CD14-positive monocyte (primary cell): Measurements from ENCODE around the gene GPER1. TPM values are rescaled to one million over a fixed set of nuclear protein-coding genes. Genes with fewer than 3 reads are reported as not detected.
A peak's percentile ranks its signal among the peaks of the same experiment; 100 is the strongest.

Experiments
- DNase-seq, 3 donors: peaks; one replicate each; pipeline ENCODE4 v3.0.0-alpha.2; 2011 to 2022
- H2AFZ ChIP-seq: 2 replicates; pipeline ENCODE4 v1.6.0; 2012; ENCODE audit warnings: mild to moderate bottlenecking, low read depth, low read length, inconsistent platforms; ENCODE audit not compliant: insufficient read depth, poor library complexity, severe bottlenecking
- H3K27ac ChIP-seq, 2 donors: 1 replicate in 1 of 2; 2 replicates in 1 of 2; pipeline ENCODE4 v1.5.1; 2012 to 2013; ENCODE audit warnings: low read length in 2 of 2, control low read depth in 1 of 2, inconsistent platforms in 1 of 2, low read depth in 1 of 2, mild to moderate bottlenecking in 1 of 2
- H3K27me3 ChIP-seq, 2 donors: one replicate each; pipeline versions ENCODE4 v1.6.0 to v1.6.1; 2011 to 2013; ENCODE audit warnings: low read length in 2 of 2; ENCODE audit not compliant: control insufficient read depth in 2 of 2, insufficient read depth in 2 of 2
- H3K36me3 ChIP-seq, 2 donors: replicated peaks in 1 of 2; 1 replicate in 1 of 2; 2 replicates in 1 of 2; pipeline versions ENCODE4 v1.5.1 to v1.6.1; 2012 to 2013; ENCODE audit warnings: low read length in 2 of 2, control low read depth in 1 of 2, inconsistent platforms in 1 of 2, mild to moderate bottlenecking in 1 of 2; ENCODE audit not compliant: insufficient read depth in 2 of 2, control insufficient read depth in 1 of 2
- H3K4me1 ChIP-seq, 2 donors: 1 replicate in 1 of 2; 2 replicates in 1 of 2; pipeline versions ENCODE4 v1.5.1 to v1.6.1; 2012 to 2013; ENCODE audit warnings: low read length in 2 of 2, control low read depth in 1 of 2, inconsistent platforms in 1 of 2, mild to moderate bottlenecking in 1 of 2, moderate library complexity in 1 of 2; ENCODE audit not compliant: insufficient read depth in 2 of 2, control insufficient read depth in 1 of 2
- H3K4me2 ChIP-seq: replicated peaks from 2 replicates; pipeline ENCODE3; 2012; ENCODE audit warnings: low read length, moderate library complexity, mild to moderate bottlenecking; ENCODE audit not compliant: poor library complexity, severe bottlenecking; ENCODE audit errors: extremely low read depth
- H3K4me3 ChIP-seq, 3 experiments: fragments of 200-600 bp in 1 of 3; sonication (generic) in 1 of 3; replicated peaks in 1 of 3; 1 replicate in 2 of 3; 2 replicates in 1 of 3; pipeline ENCODE4 v1.5.1; 2011 to 2013; ENCODE audit warnings: low read length in 3 of 3, mild to moderate bottlenecking in 3 of 3, control low read depth in 2 of 3, low read depth in 2 of 3, inconsistent platforms in 1 of 3, moderate library complexity in 1 of 3
- H3K79me2 ChIP-seq: 2 replicates; pipeline ENCODE4 v1.6.0; 2012; ENCODE audit warnings: mild to moderate bottlenecking, control low read depth, inconsistent platforms, low read length, moderate library complexity; ENCODE audit not compliant: insufficient read depth
- H3K9ac ChIP-seq: 2 replicates; pipeline ENCODE4 v1.6.0; 2017; ENCODE audit warnings: low read length, mild to moderate bottlenecking; ENCODE audit not compliant: insufficient read depth, poor library complexity, severe bottlenecking
- H3K9me3 ChIP-seq, 2 donors: replicated peaks in 1 of 2; 1 replicate in 1 of 2; 2 replicates in 1 of 2; pipeline versions ENCODE4 v1.5.1 to v1.6.1; 2012 to 2013; ENCODE audit warnings: low read length in 2 of 2, control low read depth in 1 of 2; ENCODE audit not compliant: control insufficient read depth in 1 of 2, insufficient read depth in 1 of 2
- H4K20me1 ChIP-seq: 2 replicates; pipeline ENCODE4 v1.6.0; 2012; ENCODE audit warnings: mild to moderate bottlenecking, low read length, control low read depth, moderate library complexity; ENCODE audit not compliant: insufficient read depth
- H3K27ac Mint-ChIP-seq, 7 donors: one replicate each; pipeline ENCODE4 v1.8.0; 2020; ENCODE audit warnings: mild to moderate bottlenecking in 7 of 7, mixed read lengths in 7 of 7, moderate library complexity in 6 of 7, inconsistent platforms in 2 of 7
- H3K27me3 Mint-ChIP-seq, 3 donors: one replicate each; pipeline ENCODE4 v1.8.0; 2021 to 2022; ENCODE audit warnings: low read depth in 3 of 3, mild to moderate bottlenecking in 3 of 3, mixed read lengths in 3 of 3, moderate library complexity in 3 of 3, inconsistent platforms in 1 of 3
- H3K36me3 Mint-ChIP-seq, 2 donors: one replicate each; pipeline ENCODE4 v1.8.0; 2020; ENCODE audit warnings: mixed read lengths in 2 of 2, inconsistent platforms in 1 of 2, mild to moderate bottlenecking in 1 of 2
- H3K4me1 Mint-ChIP-seq: one replicate; pipeline ENCODE4 v1.8.0; 2020; ENCODE audit warnings: mild to moderate bottlenecking, mixed read lengths
- H3K4me3 Mint-ChIP-seq, 2 donors: one replicate each; pipeline ENCODE4 v1.8.0; 2020; ENCODE audit warnings: mild to moderate bottlenecking in 2 of 2, mixed read lengths in 2 of 2, moderate library complexity in 1 of 2
- H3K9me3 Mint-ChIP-seq, 7 donors: one replicate each; pipeline ENCODE4 v1.8.0; 2020 to 2022; ENCODE audit warnings: mixed read lengths in 7 of 7, mild to moderate bottlenecking in 6 of 7, moderate library complexity in 6 of 7, inconsistent platforms in 2 of 7
- CTCF ChIP-seq: fragments of 200-600 bp; IDR thresholded peaks from one replicate; pipeline ENCODE4 v1.8.0; 2022; ENCODE audit warnings: antibody characterized with exemption, mild to moderate bottlenecking
- WGBS: methylation state at CpG from one replicate; pipeline ENCODE4 v1.1.5; 2013; ENCODE audit warnings: missing lambda C conversion rate; ENCODE audit not compliant: insufficient coverage; 5-methylcytosine and 5-hydroxymethylcytosine counted together
- intact Hi-C, 2 donors: fragments of 100-400 bp; cut with micrococcal nuclease; formaldehyde crosslinking; loops; one replicate each; pipeline versions ENCODE4 v1.15.0 to v1.15.1; 2023
- polyA plus RNA-seq, 3 donors: library from polyadenylated mRNA; depleted of rRNA in 1 of 3; unstranded in 2 of 3; stranded (reverse) in 1 of 3; fragments of 300-500 nt in 2 of 3; fragments of >200 nt in 1 of 3; fragmentation: Illumina TruSeq in 2 of 3; gene quantifications; 1 replicate in 2 of 3; 2 replicates in 1 of 3; pipeline ENCODE4 v1.2.3, GENCODE V29; 2012 to 2021

Gene GPER1
- polyA plus RNA-seq, 3 donors, result 0.35 to 10.0 (median 4.1) TPM

DNA sequence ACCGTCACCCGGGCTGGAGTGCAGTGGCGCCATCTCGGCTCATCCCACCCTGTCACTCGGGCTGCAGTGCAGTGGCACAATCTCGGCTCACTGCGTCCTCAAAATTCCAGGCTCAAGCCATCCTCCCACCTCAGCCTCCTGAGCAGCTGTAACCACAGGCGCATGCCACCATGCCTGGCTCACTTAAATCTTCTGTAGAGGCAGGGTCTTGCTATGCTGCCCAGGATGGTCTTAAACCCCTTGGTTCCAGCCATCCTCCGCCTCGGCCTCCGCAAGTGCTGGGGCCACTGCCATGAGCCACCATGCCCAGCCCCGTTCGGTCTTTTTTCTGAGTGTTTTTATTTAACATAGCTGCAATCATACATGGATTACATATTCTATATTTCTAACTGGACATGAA is 41.5 kb downstream of the GPER1 start:
- peaks cover 0 to 2% (median 0%) of the 10 kb centered on the region in 7 donors for H3K9me3 Mint-ChIP-seq
- no peaks in the 10 kb centered on the region for H3K27me3 ChIP-seq
- H3K36me3 ChIP-seq, result no peaks in the 10 kb centered on the region
- intact Hi-C loops, result no loop called here
- TF ChIP-seq CTCF, result no peak
- no peaks in the 10 kb centered on the region for H3K9me3 ChIP-seq
- H3K9ac ChIP-seq, result no peak overlapping the region
- no peaks in the 10 kb centered on the region for H4K20me1 ChIP-seq
- H3K36me3 Mint-ChIP-seq, result no peaks in the 10 kb centered on the region
- H3K27ac ChIP-seq, result no peak overlapping the region
- H3K27ac Mint-ChIP-seq, result no peak overlapping the region
- no peak for DNase-seq
- no peaks in the 10 kb centered on the region for H3K79me2 ChIP-seq
- H3K4me3 ChIP-seq, result no peak overlapping the region
- H3K4me1 Mint-ChIP-seq, result peaks cover 2% of the 10 kb centered on the region
- no peak overlapping the region for H3K4me3 Mint-ChIP-seq
- no peaks in the 10 kb centered on the region for H3K27me3 Mint-ChIP-seq
- H3K4me1 ChIP-seq, result no peaks in the 10 kb centered on the region
- H3K4me2 ChIP-seq, result no peak overlapping the region
- WGBS, result 99% methylated on average over 11 of the region's 13 CpGs
- no peak overlapping the region for H2AFZ ChIP-seq

DNA sequence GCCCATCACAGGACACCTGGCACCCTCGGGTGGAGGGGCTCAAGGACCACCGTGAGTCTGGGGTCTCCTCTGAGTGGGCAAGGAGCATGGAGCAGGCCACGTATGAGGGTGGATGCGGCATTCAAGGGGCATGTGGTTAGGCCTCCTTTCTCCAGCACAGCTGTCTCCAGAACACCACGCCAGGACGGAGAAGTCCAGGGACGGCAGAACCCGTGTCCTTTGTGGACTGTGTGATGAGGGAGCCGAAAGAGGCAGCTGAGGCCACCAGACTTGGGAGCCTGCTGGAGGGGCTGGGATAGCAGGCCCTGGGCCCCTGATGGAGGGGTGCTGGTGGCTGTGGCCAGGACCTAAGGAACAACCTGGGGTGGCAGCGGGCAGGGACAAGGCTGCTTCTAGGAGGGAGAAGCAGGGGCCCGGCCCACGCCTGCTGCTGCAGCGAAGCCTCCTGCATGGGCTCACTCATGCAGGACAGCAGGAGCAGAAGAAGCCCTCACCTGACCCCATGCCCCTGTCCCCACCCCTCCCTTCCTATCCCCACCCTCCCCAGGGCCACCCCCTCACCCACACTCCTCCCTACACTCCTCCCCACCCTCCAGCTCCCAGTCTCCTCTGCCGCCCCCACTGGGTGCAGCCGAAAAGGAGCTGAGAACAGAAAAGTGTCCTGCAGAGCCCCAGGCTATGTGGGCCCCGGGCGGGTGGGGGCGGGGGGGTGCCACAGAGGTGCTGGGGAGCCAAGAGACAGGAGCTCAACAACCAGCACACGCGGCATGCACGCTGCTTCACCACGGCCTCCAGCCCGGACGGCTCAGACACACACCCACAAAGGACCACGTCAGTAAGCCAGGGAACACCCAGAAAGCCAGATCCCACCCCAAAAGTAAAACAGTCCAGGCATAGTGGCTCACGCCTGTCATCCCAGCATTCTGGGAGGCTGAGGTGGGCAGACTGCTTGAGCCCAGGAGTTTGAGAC is 42.4 kb downstream of the GPER1 start:
- no peaks in the 10 kb centered on the region for H3K36me3 Mint-ChIP-seq
- no peak overlapping the region for H3K4me3 Mint-ChIP-seq
- H3K9me3 Mint-ChIP-seq, result peaks cover 0 to 2% (median 0%) of the 10 kb centered on the region in 7 donors
- Histone ChIP-seq H3K4me3 (no peak overlapping the region), H3K27me3 (no peaks in the 10 kb centered on the region), H4K20me1 (no peaks in the 10 kb centered on the region), H3K36me3 (no peaks in the 10 kb centered on the region), H3K27ac (no peak overlapping the region), H3K79me2 (no peaks in the 10 kb centered on the region), H3K4me1 (no peaks in the 10 kb centered on the region), H3K4me2 (no peak overlapping the region), H3K9me3 (no peaks in the 10 kb centered on the region), H3K9ac (no peak overlapping the region), H2AFZ (no peak overlapping the region)
- H3K27ac Mint-ChIP-seq, result peak overlapping the region in 1 of 7 donors; percentile 52
- intact Hi-C loops, result loop anchor here (5.0 to 10.0 kb wide), 2 partner anchors 43 to 156 kb away; partner anchors contain the start of genes COX19 (in 1 of the 2) and GPER1 (in 1 of the 2)
- TF ChIP-seq CTCF, result no peak
- WGBS, result 97% methylated on average over 17 of the region's 26 CpGs
- no peaks in the 10 kb centered on the region for H3K27me3 Mint-ChIP-seq
- no peak for DNase-seq
- H3K4me1 Mint-ChIP-seq, result peaks cover 2% of the 10 kb centered on the region
